Fibroblast of the conjunctiva (primary cell): ENCODE measurements around the gene ATP8A1.
"Not testable (repeated sequence)": the region's sequence is repeated elsewhere in the genome, so short reads cannot be mapped to it uniquely, and the experiment has no call there.

Experiments
- DNase-seq: peaks from one replicate; pipeline ENCODE4 v3.0.0-alpha.2; 2010; ENCODE audit warnings: low read depth

The ATP8A1 gene

DNA sequence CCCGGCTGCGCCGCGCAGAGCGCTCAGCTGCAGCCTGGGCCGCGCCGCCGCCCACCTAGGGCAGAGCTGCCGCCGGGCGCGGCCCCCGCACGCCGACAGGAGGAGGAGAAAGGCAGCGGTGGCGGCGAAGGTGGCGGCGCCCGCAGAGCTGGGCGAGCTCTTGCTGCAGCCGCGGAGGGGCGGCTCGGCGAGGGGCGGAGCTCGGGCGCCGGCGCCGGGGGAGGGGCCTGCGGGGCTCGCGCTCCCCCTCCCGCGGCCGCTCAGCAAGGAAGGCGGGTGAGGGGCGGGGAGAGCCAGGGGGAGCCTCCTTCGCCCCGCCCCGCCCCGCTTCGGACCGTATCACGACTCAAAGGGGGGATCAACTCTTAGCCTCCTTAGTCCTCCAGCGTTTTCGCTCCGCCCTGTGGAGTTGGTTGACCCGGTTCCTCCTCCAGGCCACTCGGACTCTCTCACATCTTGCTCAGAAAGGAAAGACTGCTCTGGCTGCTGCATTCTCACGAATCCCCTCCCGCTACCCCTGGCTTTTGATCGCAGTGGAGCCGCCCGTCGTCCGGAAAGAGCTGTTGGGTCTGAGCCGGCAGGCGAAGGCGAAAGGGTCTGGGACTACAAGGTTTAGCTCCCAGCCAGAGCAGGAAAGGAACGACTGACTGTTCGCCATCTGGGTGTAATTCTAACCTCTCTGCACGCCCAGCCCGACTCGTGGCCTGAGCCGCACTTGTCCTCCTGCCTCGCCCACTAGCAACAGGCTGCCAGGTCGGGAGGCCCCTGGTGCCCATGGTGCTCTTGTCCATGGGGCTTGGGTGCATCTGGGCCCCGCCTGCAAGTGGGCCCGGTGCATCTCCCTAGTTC lies at the start of gene ATP8A1:
Gene ATP8A1, minus strand, starts transcription at position 162 of the 849 bp plus-strand sequence. CDS start 232 bp downstream, outside the sequence.
- peak; percentile 41 for DNase-seq

GRCh38 chr4:42706086-42706485 lies 49.2 kb upstream of the ATP8A1 start:
- no peak for DNase-seq

- no peak for DNase-seq
These were observed 46.9 kb upstream of the ATP8A1 start for GRCh38 chr4:42703813-42704212.

GRCh38 chr4:42702895-42703294 lies 46.0 kb upstream of the ATP8A1 start:
- DNase-seq: no peak

DNA sequence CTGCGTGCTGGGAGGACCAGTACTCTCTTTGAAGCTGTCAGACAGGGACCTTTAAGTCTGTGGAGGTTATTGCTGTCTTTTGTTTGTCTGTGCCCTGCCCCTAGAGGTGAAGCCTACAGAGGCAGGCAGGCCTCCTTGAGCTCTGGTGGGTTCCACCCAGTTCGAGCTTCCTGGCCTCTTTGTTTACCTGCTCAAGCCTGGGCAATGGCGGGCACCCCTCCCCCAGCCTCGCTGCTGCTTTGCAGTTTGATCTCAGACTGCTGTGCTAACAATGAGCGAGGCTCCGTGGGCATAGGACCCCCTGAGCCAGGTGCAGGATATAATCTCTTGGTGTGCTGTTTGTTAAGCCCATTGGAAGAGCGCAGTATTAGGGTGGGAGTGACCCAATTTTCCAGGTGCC lies 44.9 kb upstream of the ATP8A1 start:
- DNase-seq: not testable (repeated sequence)

DNA sequence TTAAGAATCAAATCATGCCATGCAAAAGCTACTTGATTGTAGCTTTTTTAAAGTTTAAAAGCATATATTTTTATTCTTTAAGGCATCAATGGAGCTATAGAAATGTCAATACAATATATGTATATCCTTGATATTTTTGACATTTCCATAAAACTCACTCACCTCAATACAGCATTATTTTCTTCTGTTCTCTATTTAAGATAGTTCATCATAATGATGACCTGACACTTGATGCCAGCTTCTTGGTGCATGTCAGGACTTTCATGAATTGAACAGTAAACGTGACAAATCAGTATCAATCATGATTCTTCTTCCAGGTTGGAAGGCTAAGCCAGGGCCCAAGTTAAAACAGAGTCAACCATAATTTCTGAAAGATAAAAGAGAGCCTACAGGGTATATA lies 33.6 kb upstream of the ATP8A1 start:
- DNase-seq: no peak

GRCh38 chr4:42683393-42683792 lies 26.5 kb upstream of the ATP8A1 start:
- DNase-seq: no peak

DNA sequence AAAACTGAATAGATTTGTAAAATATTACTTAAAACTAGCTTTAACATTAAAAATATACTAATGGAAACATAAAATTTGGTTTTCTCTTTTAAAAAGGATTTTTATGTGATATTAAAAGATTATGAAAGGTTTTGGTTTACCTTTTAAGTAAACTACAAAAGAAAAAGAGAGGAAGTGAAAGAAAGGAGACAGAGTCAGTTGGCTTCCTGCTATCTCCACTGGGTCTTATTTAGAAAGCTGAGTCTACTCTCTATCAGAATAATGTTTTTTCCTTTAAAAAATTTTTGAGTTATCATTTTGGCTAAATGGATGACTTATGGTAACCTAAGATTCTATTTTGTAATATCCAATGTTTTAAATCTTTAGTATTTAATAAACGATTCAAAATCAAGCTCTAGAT lies 21.6 kb upstream of the ATP8A1 start:
- no peak for DNase-seq

DNA sequence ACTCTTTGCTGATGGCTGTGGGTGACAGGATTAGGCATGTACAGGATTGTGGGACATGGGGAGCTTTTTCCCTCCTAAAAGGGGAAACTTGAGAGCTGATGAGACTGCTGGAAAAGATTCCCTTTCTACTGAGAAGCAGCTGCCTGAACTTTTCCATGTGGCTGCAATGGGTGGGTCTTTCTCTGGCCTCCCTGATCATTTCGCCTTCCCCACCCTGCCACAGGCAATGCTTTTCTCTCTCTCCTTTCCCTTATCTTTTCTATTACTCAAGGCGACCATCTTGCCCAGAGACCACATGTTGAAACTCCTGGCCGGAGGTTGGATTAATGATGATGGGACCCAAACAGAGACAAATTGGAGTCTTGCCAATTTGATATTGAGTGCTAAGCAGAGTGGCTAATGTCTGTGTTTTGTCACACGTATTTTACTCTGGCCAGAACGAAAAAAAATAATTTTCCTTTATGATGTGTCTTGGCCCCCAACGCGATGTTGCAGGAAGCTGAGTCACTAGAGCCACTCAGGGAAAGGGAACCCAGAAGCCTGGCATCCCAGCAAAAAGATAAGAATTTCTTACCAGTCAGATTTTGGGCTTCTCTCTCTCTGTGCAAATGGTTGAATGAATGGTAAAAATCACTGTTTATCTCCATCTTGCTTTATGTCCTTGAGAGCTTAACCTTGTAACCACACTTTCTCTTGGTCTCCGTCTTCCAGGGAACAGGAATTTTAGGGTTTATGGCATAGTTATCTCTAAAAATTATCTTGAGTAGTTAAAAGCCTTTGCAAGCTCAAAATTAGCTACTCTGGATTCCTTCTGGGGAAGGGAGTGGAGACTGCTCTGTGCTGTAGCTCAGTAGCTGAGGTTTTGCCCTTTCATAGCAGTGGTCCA lies 19.4 kb upstream of the ATP8A1 start:
- no peak for DNase-seq

- DNase-seq: no peak
These were observed 16.1 kb upstream of the ATP8A1 start for GRCh38 chr4:42673082-42673425.

GRCh38 chr4:42672359-42673081 lies 15.6 kb upstream of the ATP8A1 start:
- no peak for DNase-seq

GRCh38 chr4:42671431-42672194 lies 14.7 kb upstream of the ATP8A1 start:
- no peak for DNase-seq

GRCh38 chr4:42658261-42658660 lies 1.4 kb upstream of the ATP8A1 start:
- DNase-seq: no peak

DNA sequence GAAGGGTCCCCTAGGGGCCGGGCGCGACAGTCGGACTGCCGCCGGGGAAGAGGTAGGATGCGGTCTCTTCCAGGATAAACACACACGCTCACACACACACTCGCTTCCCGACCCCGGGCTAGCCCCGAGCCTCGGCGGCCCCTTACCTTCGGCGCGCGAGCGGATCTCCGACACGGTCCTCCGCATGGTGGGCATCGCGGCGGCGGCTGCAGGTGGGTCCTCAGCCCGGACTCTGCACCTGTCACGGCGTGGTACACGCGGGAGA lies 294 bp downstream of the ATP8A1 start:
- DNase-seq: no peak

GRCh38 chr4:42655921-42656678 lies 805 bp downstream of the ATP8A1 start:
- no peak for DNase-seq

DNA sequence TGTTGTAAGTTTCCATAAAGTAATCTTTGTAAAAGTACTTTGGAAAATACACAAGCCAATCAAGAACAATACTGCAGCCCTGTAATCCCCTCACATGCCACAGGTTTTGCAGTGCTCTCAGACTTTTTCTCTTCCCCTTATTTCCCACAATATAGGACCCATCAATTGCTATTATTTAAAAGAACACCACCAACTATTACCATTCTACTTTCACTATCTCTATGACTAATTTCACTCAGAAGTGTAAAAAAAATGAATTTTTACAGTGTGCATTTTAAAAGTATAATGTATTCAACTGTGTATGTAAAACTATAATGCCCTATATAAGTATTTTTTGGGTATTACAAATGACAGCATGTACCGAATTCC lies 1.7 kb downstream of the ATP8A1 start:
- no peak for DNase-seq

- peak; percentile 33 for DNase-seq
These were observed 2.2 kb downstream of the ATP8A1 start for GRCh38 chr4:42654631-42655268.

DNA sequence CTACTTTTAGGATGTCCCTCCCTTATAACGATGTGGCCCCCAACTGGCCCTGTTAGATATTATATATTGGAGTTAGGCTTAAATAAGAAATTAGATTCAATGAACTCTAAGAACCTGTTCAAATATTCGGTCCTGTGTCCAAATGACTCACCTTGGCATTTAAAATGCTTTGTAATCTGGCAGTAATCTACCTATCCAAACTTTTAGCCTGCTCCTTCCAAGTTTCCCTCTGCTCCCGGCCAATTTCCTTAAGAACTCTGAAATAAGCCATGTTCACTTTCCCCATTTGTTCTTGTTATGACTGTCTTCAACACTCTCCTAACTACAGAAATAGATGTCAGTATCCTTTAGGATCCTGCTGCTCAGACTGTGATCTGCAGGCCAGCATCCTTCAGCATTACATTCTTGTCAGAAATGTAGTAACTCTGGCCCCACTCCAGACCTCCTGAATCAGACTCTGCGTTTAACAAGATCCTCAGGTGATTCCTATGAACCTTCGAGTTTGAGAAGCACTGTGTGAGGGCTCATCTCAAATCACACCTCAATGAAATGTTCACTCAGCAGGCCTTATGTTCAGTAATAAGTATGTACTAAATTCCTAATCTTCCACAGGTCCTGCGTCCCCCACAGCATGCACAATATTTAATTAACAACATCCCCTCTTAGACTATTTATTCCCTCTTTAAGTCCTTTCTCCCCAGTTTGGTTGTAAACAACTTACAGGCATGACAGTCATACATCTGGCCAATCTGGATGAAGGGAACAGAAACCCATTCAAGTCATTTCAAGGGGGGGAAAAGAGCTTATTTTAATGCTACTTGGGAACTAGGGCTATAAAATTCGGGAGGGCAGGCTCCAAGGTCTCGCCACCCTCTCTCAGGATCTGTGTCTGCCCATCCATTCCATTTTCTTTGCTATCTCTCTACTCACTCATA lies 3.0 kb downstream of the ATP8A1 start:
- DNase-seq: no peak

GRCh38 chr4:42652529-42653231 lies 4.2 kb downstream of the ATP8A1 start:
- DNase-seq: not testable (repeated sequence)
